Stimulated activated naive CD8-positive, alpha-beta T cell treated with anti-CD3 and anti-CD28 coated beads, Interleukin-15, Interleukin-2, amounts not matched to agents 100 ng/mL and 50 ng/mL, for 24 hours (primary cell): ENCODE data around the gene LRRC32.

Experiments
- H3K27ac Mint-ChIP-seq: one replicate; pipeline ENCODE4 v1.8.0; 2021; ENCODE audit warnings: mild to moderate bottlenecking, mixed read lengths
- H3K27me3 Mint-ChIP-seq: one replicate; pipeline ENCODE4 v1.8.0; 2021; ENCODE audit warnings: mixed read lengths
- H3K36me3 Mint-ChIP-seq: one replicate; pipeline ENCODE4 v1.8.0; 2021; ENCODE audit warnings: low read depth, mixed read lengths
- H3K4me1 Mint-ChIP-seq: one replicate; pipeline ENCODE4 v1.8.0; 2021; ENCODE audit warnings: low read depth, mixed read lengths
- H3K4me3 Mint-ChIP-seq: one replicate; pipeline ENCODE4 v1.8.0; 2021; ENCODE audit warnings: mild to moderate bottlenecking, mixed read lengths
- H3K9me3 Mint-ChIP-seq: one replicate; pipeline ENCODE4 v1.8.0; 2021; ENCODE audit warnings: mixed read lengths

LRRC32 gene

GRCh38 chr11:76670485-76671236, at the start of gene LRRC32:
Gene LRRC32, minus strand, starts transcription at chr11:76670747. Its CDS starts 4,793 bp downstream, at chr11:76665954.
- peak within 1 kb of the TSS; percentile 18 for H3K27ac Mint-ChIP-seq
- peaks cover 73% of the 10 kb centered on the region for H3K4me1 Mint-ChIP-seq
- peaks cover 29% of the 10 kb centered on the region for H3K27me3 Mint-ChIP-seq
- peaks cover 3% of the 10 kb centered on the region for H3K36me3 Mint-ChIP-seq
- H3K9me3 Mint-ChIP-seq, result no peaks in the 10 kb centered on the region
- peak within 1 kb of the TSS; percentile 81 for H3K4me3 Mint-ChIP-seq

GRCh38 chr11:76719686-76720085, 49.1 kb upstream of the LRRC32 start:
- Mint-ChIP-seq H3K4me3 (no peak overlapping the region), H3K36me3 (no peaks in the 10 kb centered on the region), H3K27ac (no peak overlapping the region), H3K27me3 (peaks cover 18% of the 10 kb centered on the region), H3K4me1 (peaks cover 3% of the 10 kb centered on the region), H3K9me3 (no peaks in the 10 kb centered on the region)

- peaks cover 3% of the 10 kb centered on the region for H3K4me1 Mint-ChIP-seq
- H3K36me3 Mint-ChIP-seq, result no peaks in the 10 kb centered on the region
- peaks cover 17% of the 10 kb centered on the region for H3K27me3 Mint-ChIP-seq
- no peak overlapping the region for H3K4me3 Mint-ChIP-seq
- H3K27ac Mint-ChIP-seq, result no peak overlapping the region
- no peaks in the 10 kb centered on the region for H3K9me3 Mint-ChIP-seq
Observed at GRCh38 chr11:76719281-76719680, 48.7 kb upstream of the LRRC32 start.

- Mint-ChIP-seq H3K9me3 (no peaks in the 10 kb centered on the region), H3K4me1 (peaks cover 3% of the 10 kb centered on the region), H3K27ac (no peak overlapping the region), H3K36me3 (no peaks in the 10 kb centered on the region), H3K4me3 (no peak overlapping the region), H3K27me3 (peaks cover 8% of the 10 kb centered on the region)
Observed at GRCh38 chr11:76717816-76718215, 47.3 kb upstream of the LRRC32 start.

GRCh38 chr11:76717369-76717768, 46.8 kb upstream of the LRRC32 start:
- Mint-ChIP-seq H3K9me3 (no peaks in the 10 kb centered on the region), H3K27ac (no peak overlapping the region), H3K4me1 (peaks cover 3% of the 10 kb centered on the region), H3K27me3 (peaks cover 3% of the 10 kb centered on the region), H3K36me3 (no peaks in the 10 kb centered on the region), H3K4me3 (no peak overlapping the region)

GRCh38 chr11:76716268-76716667, 45.7 kb upstream of the LRRC32 start:
- no peaks in the 10 kb centered on the region for H3K36me3 Mint-ChIP-seq
- no peaks in the 10 kb centered on the region for H3K27me3 Mint-ChIP-seq
- no peak overlapping the region for H3K27ac Mint-ChIP-seq
- no peaks in the 10 kb centered on the region for H3K4me1 Mint-ChIP-seq
- H3K4me3 Mint-ChIP-seq, result no peak overlapping the region
- no peaks in the 10 kb centered on the region for H3K9me3 Mint-ChIP-seq

GRCh38 chr11:76714493-76714892, 43.9 kb upstream of the LRRC32 start:
- no peaks in the 10 kb centered on the region for H3K4me1 Mint-ChIP-seq
- no peaks in the 10 kb centered on the region for H3K27me3 Mint-ChIP-seq
- no peaks in the 10 kb centered on the region for H3K9me3 Mint-ChIP-seq
- H3K36me3 Mint-ChIP-seq, result no peaks in the 10 kb centered on the region
- no peak overlapping the region for H3K27ac Mint-ChIP-seq
- H3K4me3 Mint-ChIP-seq, result no peak overlapping the region

- no peaks in the 10 kb centered on the region for H3K36me3 Mint-ChIP-seq
- H3K27me3 Mint-ChIP-seq, result no peaks in the 10 kb centered on the region
- H3K4me3 Mint-ChIP-seq, result no peak overlapping the region
- H3K9me3 Mint-ChIP-seq, result no peaks in the 10 kb centered on the region
- no peak overlapping the region for H3K27ac Mint-ChIP-seq
- no peaks in the 10 kb centered on the region for H3K4me1 Mint-ChIP-seq
Observed at GRCh38 chr11:76713499-76713898, 43.0 kb upstream of the LRRC32 start.

- Mint-ChIP-seq H3K27me3 (peaks cover 5% of the 10 kb centered on the region), H3K36me3 (no peaks in the 10 kb centered on the region), H3K9me3 (no peaks in the 10 kb centered on the region), H3K4me3 (no peak overlapping the region), H3K4me1 (no peaks in the 10 kb centered on the region), H3K27ac (no peak overlapping the region)
Observed at GRCh38 chr11:76712125-76712524, 41.6 kb upstream of the LRRC32 start.

- no peaks in the 10 kb centered on the region for H3K36me3 Mint-ChIP-seq
- peaks cover 5% of the 10 kb centered on the region for H3K27me3 Mint-ChIP-seq
- H3K27ac Mint-ChIP-seq, result no peak overlapping the region
- H3K9me3 Mint-ChIP-seq, result peaks cover 6% of the 10 kb centered on the region
- no peak overlapping the region for H3K4me3 Mint-ChIP-seq
- no peaks in the 10 kb centered on the region for H3K4me1 Mint-ChIP-seq
Observed at GRCh38 chr11:76709756-76710155, 39.2 kb upstream of the LRRC32 start.

GRCh38 chr11:76708972-76709660, 38.6 kb upstream of the LRRC32 start:
- Mint-ChIP-seq H3K9me3 (peaks cover 6% of the 10 kb centered on the region), H3K4me3 (no peak overlapping the region), H3K4me1 (no peaks in the 10 kb centered on the region), H3K27me3 (peaks cover 5% of the 10 kb centered on the region), H3K36me3 (no peaks in the 10 kb centered on the region), H3K27ac (no peak overlapping the region)

GRCh38 chr11:76707293-76707825, 36.8 kb upstream of the LRRC32 start:
- H3K9me3 Mint-ChIP-seq, result peaks cover 6% of the 10 kb centered on the region
- no peaks in the 10 kb centered on the region for H3K36me3 Mint-ChIP-seq
- no peak overlapping the region for H3K27ac Mint-ChIP-seq
- no peak overlapping the region for H3K4me3 Mint-ChIP-seq
- H3K27me3 Mint-ChIP-seq, result peaks cover 14% of the 10 kb centered on the region
- H3K4me1 Mint-ChIP-seq, result no peaks in the 10 kb centered on the region

GRCh38 chr11:76706667-76707066, 36.1 kb upstream of the LRRC32 start:
- Mint-ChIP-seq H3K9me3 (peaks cover 6% of the 10 kb centered on the region), H3K27me3 (peaks cover 14% of the 10 kb centered on the region), H3K4me1 (no peaks in the 10 kb centered on the region), H3K27ac (no peak overlapping the region), H3K36me3 (no peaks in the 10 kb centered on the region), H3K4me3 (no peak overlapping the region)

- no peak overlapping the region for H3K4me3 Mint-ChIP-seq
- peaks cover 6% of the 10 kb centered on the region for H3K9me3 Mint-ChIP-seq
Observed at GRCh38 chr11:76705826-76706225, 35.3 kb upstream of the LRRC32 start.

GRCh38 chr11:76704171-76704948, 33.8 kb upstream of the LRRC32 start:
- no peak overlapping the region for H3K4me3 Mint-ChIP-seq
- H3K27ac Mint-ChIP-seq, result no peak overlapping the region
- peaks cover 14% of the 10 kb centered on the region for H3K27me3 Mint-ChIP-seq
- H3K36me3 Mint-ChIP-seq, result no peaks in the 10 kb centered on the region
- H3K4me1 Mint-ChIP-seq, result peaks cover 16% of the 10 kb centered on the region
- peaks cover 6% of the 10 kb centered on the region for H3K9me3 Mint-ChIP-seq

More at GRCh38 chr11:76705826-76706225, 35.3 kb upstream of the LRRC32 start:
- Mint-ChIP-seq H3K27ac (no peak overlapping the region), H3K27me3 (peaks cover 14% of the 10 kb centered on the region), H3K4me1 (peaks cover 2% of the 10 kb centered on the region), H3K36me3 (no peaks in the 10 kb centered on the region)
